A549 (cell line): Measurements from ENCODE around the gene SLC6A18. TPM values are rescaled to one million over a fixed set of nuclear protein-coding genes. Genes with fewer than 3 reads are reported as not detected.

Experiments used
- ATAC-seq, 2 experiments: fragments of 200-7000 bp in 1 of 2; fragments of >200 bp in 1 of 2; cut with Nextera tagmentation in 1 of 2; cut with Tn5 transposase in 1 of 2; 3 replicates each; pipeline versions ENCODE4 v1.8.0 to v1.9.1; 2018 to 2020; ENCODE audit warnings: mild to moderate bottlenecking in 1 of 2, moderate library complexity in 1 of 2
- CTCF ChIA-PET: fragments of 300-600 bp; sonication (Branson Sonifier 250); formaldehyde crosslinking; extraction: SDS; loops from one replicate; lab custom pipeline; 2021; ENCODE audit warnings: antibody characterized with exemption, inconsistent platforms; lab: Yijun Ruan, JAX
- POLR2A ChIA-PET: fragments of 350-600 bp; formaldehyde crosslinking; extraction: SDS; loops from one replicate; lab custom pipeline; 2021; ENCODE audit warnings: antibody characterized with exemption, inconsistent platforms; lab: Yijun Ruan, JAX
- DNase-seq, 2 experiments: peaks; one replicate each; pipeline versions ENCODE4 v3.0.0 to v3.0.0-alpha.2; 2011 to 2016; ENCODE audit warnings: low read depth in 1 of 2, low spot score in 1 of 2
- FAIRE-seq: peaks from 2 replicates; lab custom pipeline; 2011; peaks lifted over from hg19 to GRCh38; lab: Jason Lieb, UNC
- H3K27ac ChIP-seq, 2 experiments: fragments of >200 bp; sonication (Bioruptor Twin); formaldehyde crosslinking; 3 replicates each; pipeline ENCODE4 v1.5.1; 2016 to 2017
- H3K4me1 ChIP-seq: fragments of >200 bp; sonication (Bioruptor Twin); formaldehyde crosslinking; 3 replicates; pipeline ENCODE4 v1.6.1; 2016
- H3K4me2 ChIP-seq: fragments of >200 bp; sonication (Bioruptor Twin); formaldehyde crosslinking; 3 replicates; pipeline ENCODE4 v1.6.1; 2016
- H3K4me3 ChIP-seq: fragments of >200 bp; sonication (Bioruptor Twin); formaldehyde crosslinking; 3 replicates; pipeline ENCODE4 v1.5.1; 2016
- H3K9me3 ChIP-seq: fragments of >200 bp; sonication (Bioruptor Twin); formaldehyde crosslinking; 3 replicates; pipeline ENCODE4 v1.6.1; 2016
- ATOH8 ChIP-seq: fragments of 250-450 bp; sonication (Bioruptor Pico); IDR thresholded peaks from 2 replicates; pipeline ENCODE4 v1.5.0; 2020; ENCODE audit warnings: low read depth, mild to moderate bottlenecking, moderate library complexity
- BHLHE40 ChIP-seq: IDR thresholded peaks from 2 replicates; pipeline ENCODE4 v1.6.1; 2012; ENCODE audit warnings: low read depth, low read length, inconsistent platforms
- CEBPB ChIP-seq, 2 experiments: fragments of >200 bp in 1 of 2; sonication (Bioruptor Twin) in 1 of 2; formaldehyde crosslinking in 1 of 2; IDR thresholded peaks; 2 replicates each; pipeline ENCODE4 v1.6.1; 2012 to 2016
- EHF ChIP-seq: fragments of 250-450 bp; sonication (Bioruptor Pico); IDR thresholded peaks from 2 replicates; pipeline ENCODE4 v1.5.0; 2020; ENCODE audit warnings: mild to moderate bottlenecking
- EP300 ChIP-seq, 2 experiments: fragments of >200 bp; sonication (Bioruptor Twin); formaldehyde crosslinking; IDR thresholded peaks; 2 replicates in 1 of 2; 3 replicates in 1 of 2; pipeline ENCODE4 v1.6.1; 2016 to 2017
- FOSB ChIP-seq: fragments of 250-450 bp; sonication (Bioruptor Pico); IDR thresholded peaks from 2 replicates; pipeline ENCODE4 v1.5.0; 2020; ENCODE audit warnings: mild to moderate bottlenecking, moderate library complexity
- HDAC2 ChIP-seq: fragments of 200-600 bp; sonication (generic); IDR thresholded peaks from 2 replicates; pipeline ENCODE4 v1.6.1; 2016
- HMGXB4 ChIP-seq: fragments of 250-450 bp; sonication (Bioruptor Pico); IDR thresholded peaks from 2 replicates; pipeline ENCODE4 v1.5.0; 2021; ENCODE audit warnings: mild to moderate bottlenecking, moderate library complexity, borderline replicate concordance
- HOXA7 ChIP-seq: fragments of 250-450 bp; sonication (Bioruptor Pico); IDR thresholded peaks from 2 replicates; pipeline ENCODE4 v1.5.0; 2020; ENCODE audit warnings: mild to moderate bottlenecking, moderate library complexity
- HOXB13 ChIP-seq: fragments of 250-450 bp; sonication (Bioruptor Pico); IDR thresholded peaks from 2 replicates; pipeline ENCODE4 v1.5.0; 2020; ENCODE audit warnings: low read depth, mild to moderate bottlenecking, moderate library complexity
- JUNB ChIP-seq: fragments of >200 bp; sonication (Bioruptor Twin); formaldehyde crosslinking; IDR thresholded peaks from 2 replicates; pipeline ENCODE4 v1.6.1; 2016
- MAFK ChIP-seq: fragments of 450-650 bp; IDR thresholded peaks from 2 replicates; pipeline ENCODE4 v1.6.1; 2014; ENCODE audit not compliant: partially characterized antibody
- NPAS2 ChIP-seq: fragments of 250-450 bp; sonication (Bioruptor Pico); IDR thresholded peaks from 2 replicates; pipeline ENCODE4 v1.8.0; 2022; ENCODE audit warnings: mild to moderate bottlenecking, moderate library complexity, borderline replicate concordance
- NR3C1 ChIP-seq: fragments of >200 bp; sonication (Bioruptor Twin); formaldehyde crosslinking; IDR thresholded peaks from 3 replicates; pipeline ENCODE4 v1.6.1; 2017
- POLR2A ChIP-seq: IDR thresholded peaks from 2 replicates; pipeline ENCODE4 v1.6.1; 2012; ENCODE audit warnings: mild to moderate bottlenecking, low read length
- RAD21 ChIP-seq, 2 experiments: fragments of >200 bp in 1 of 2; sonication (Bioruptor Twin) in 1 of 2; formaldehyde crosslinking in 1 of 2; IDR thresholded peaks in 1 of 2; conservative IDR thresholded peaks in 1 of 2; 2 replicates in 1 of 2; 3 replicates in 1 of 2; pipeline ENCODE4 v1.6.1; 2012 to 2018; ENCODE audit warnings: inconsistent platforms in 1 of 2
- RCOR1 ChIP-seq: fragments of 150-350 bp; IDR thresholded peaks from 2 replicates; pipeline ENCODE4 v1.6.1; 2014; ENCODE audit warnings: antibody characterized with exemption, low read length, low read depth
- TP53 ChIP-seq: fragments of 250-450 bp; sonication (Bioruptor Pico); IDR thresholded peaks from 2 replicates; pipeline ENCODE4 v1.5.0; 2021; ENCODE audit warnings: mild to moderate bottlenecking, moderate library complexity
- ZNF302 ChIP-seq: fragments of 250-450 bp; sonication (Bioruptor Pico); IDR thresholded peaks from 2 replicates; pipeline ENCODE4 v1.9.0; 2021; ENCODE audit warnings: inconsistent platforms, mild to moderate bottlenecking, moderate library complexity
- WGBS: methylation state at CpG from one replicate; pipeline ENCODE4 v1.1.6; 2017; ENCODE audit errors: missing lambda C conversion rate; 5-methylcytosine and 5-hydroxymethylcytosine counted together
- polyA plus RNA-seq, 4 experiments: library from polyadenylated mRNA; depleted of rRNA in 3 of 4; stranded (reverse); fragments of >200 nt; fragmentation: RNase III in 1 of 4; extraction: RNeasy Plus Mini Kit Qiagen cat#74134 plus additional on column Dnase treatment in 1 of 4; gene quantifications; 2 replicates in 3 of 4; 3 replicates in 1 of 4; pipeline ENCODE4 v1.2.3, GENCODE V29; 2011 to 2017
- TF ChIP-seq, protein P1 (sequence below): fragments of 450-650 bp; IDR thresholded peaks from 2 replicates; pipeline ENCODE4 v1.6.1; 2014; ENCODE audit warnings: antibody characterized with exemption
- TF ChIP-seq, protein P2 (sequence below): IDR thresholded peaks from 2 replicates; pipeline ENCODE4 v1.6.1; 2012; ENCODE audit warnings: low read depth, borderline replicate concordance

SLC6A18 gene
- polyA plus RNA-seq, 2 of the 4 experiments (the other 2 are of a cell fraction) = not detected

DNA sequence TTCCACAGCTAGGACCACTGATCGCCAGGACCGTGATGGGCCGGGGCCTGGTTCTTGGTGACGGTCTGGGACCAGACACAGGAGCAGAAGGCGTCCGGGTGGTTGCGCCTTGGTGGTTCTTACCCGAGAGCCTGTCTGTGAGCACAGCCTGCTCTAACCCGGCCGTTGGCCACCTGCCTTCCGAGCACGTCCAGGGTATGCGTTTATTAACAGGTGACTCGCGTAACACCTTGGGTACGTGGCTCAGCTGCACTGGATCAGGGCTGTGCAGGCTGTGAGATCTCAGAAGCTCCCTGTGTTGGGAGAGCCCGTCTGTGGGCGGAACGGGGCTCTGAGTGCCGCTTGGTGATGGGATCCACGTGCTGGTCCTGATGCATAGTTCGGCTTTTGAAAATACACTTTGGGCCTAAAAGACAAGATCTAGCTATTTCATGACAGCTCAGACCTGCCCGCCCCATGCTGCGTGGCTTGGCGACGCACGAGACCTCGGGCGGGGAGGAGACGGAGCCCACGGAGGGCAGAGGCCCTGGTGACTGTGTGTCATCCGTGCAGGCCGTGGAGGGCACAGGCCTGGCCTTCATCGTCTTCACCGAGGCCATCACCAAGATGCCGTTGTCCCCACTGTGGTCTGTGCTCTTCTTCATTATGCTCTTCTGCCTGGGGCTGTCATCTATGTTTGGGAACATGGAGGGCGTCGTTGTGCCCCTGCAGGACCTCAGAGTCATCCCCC lies 6.7 kb upstream of the SLC6A18 start:
- ChIA-PET CTCF (interaction anchor here (0.7 to 2.0 kb wide), 5 partner anchors 10 to 44 kb away, joined by 3 to 5 read pairs (median 4); no protein-coding TSS in a partner anchor), POLR2A (no interaction called here)

GRCh38 chr5:1219098-1219767 lies 5.9 kb upstream of the SLC6A18 start:
- WGBS = 57% methylated on average over 18 of the region's 38 CpGs
- Histone ChIP-seq H3K4me1 (no peaks in the 10 kb centered on the region), H3K9me3 (no peaks in the 10 kb centered on the region), H3K4me3 (no peak overlapping the region), H3K27ac (no peak overlapping the region), H3K4me2 (no peak overlapping the region)
- DNase-seq = no peak
- ATAC-seq = no peak; a peak in 1 of 6 replicates
- CTCF ChIA-PET = interaction anchor here (0.6 to 1.3 kb wide), 6 partner anchors 11 to 409 kb away, joined by 3 to 5 read pairs (median 4); no protein-coding TSS in a partner anchor
- no peak for FAIRE-seq
- TF ChIP-seq TP53 = no peak
- TF ChIP-seq MAFK = no peak
- TF ChIP-seq RCOR1 = no peak
- TF ChIP-seq ZNF302 (CRISPR knock-in tag) = no peak
- no peak for TF ChIP-seq RAD21 (conservative IDR thresholded peaks at IDR 0.05 in 1 of 2, IDR thresholded peaks at IDR 0.05 in 1 of 2)
- TF ChIP-seq, protein P1, sequence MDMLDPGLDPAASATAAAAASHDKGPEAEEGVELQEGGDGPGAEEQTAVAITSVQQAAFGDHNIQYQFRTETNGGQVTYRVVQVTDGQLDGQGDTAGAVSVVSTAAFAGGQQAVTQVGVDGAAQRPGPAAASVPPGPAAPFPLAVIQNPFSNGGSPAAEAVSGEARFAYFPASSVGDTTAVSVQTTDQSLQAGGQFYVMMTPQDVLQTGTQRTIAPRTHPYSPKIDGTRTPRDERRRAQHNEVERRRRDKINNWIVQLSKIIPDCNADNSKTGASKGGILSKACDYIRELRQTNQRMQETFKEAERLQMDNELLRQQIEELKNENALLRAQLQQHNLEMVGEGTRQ = no peak
- no peak for TF ChIP-seq CEBPB (IDR thresholded peaks at IDR 0.05)
- no peak for TF ChIP-seq EHF (CRISPR knock-in tag)
- TF ChIP-seq NPAS2 (CRISPR knock-in tag) = no peak
- no peak for TF ChIP-seq FOSB (CRISPR knock-in tag)
- TF ChIP-seq HDAC2 = no peak
- no peak for TF ChIP-seq NR3C1
- no peak for TF ChIP-seq HMGXB4 (CRISPR knock-in tag)
- no peak for TF ChIP-seq HOXA7 (CRISPR knock-in tag)
- no peak for TF ChIP-seq POLR2A
- TF ChIP-seq EP300 (IDR thresholded peaks at IDR 0.05) = no peak
- TF ChIP-seq BHLHE40 = no peak
- POLR2A ChIA-PET = no interaction called here

More for the DNA sequence above, 6.7 kb upstream of the SLC6A18 start:
- no peak overlapping the region for H3K4me3 ChIP-seq
- no peak for DNase-seq
- H3K27ac ChIP-seq = no peak overlapping the region
- H3K4me1 ChIP-seq = no peaks in the 10 kb centered on the region
- no peak for ATAC-seq
- TF ChIP-seq EHF (CRISPR knock-in tag) (no peak), JUNB (no peak), HDAC2 (no peak), ATOH8 (CRISPR knock-in tag) (no peak), HOXB13 (CRISPR knock-in tag) (no peak), CEBPB (IDR thresholded peaks at IDR 0.05) (no peak), TP53 (no peak), RAD21 (conservative IDR thresholded peaks at IDR 0.05 in 1 of 2, IDR thresholded peaks at IDR 0.05 in 1 of 2) (no peak), NPAS2 (CRISPR knock-in tag) (no peak), NR3C1 (no peak)
- TF ChIP-seq, protein P2, sequence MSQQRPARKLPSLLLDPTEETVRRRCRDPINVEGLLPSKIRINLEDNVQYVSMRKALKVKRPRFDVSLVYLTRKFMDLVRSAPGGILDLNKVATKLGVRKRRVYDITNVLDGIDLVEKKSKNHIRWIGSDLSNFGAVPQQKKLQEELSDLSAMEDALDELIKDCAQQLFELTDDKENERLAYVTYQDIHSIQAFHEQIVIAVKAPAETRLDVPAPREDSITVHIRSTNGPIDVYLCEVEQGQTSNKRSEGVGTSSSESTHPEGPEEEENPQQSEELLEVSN = no peak
- 68% methylated on average over 33 of the region's 38 CpGs for WGBS
- FAIRE-seq = no peak
- no peaks in the 10 kb centered on the region for H3K9me3 ChIP-seq
- no peak overlapping the region for H3K4me2 ChIP-seq
